D341Med (cell line): Measurements from ENCODE around the gene BNC2.
"Not testable (repeated sequence)": the region's sequence is repeated elsewhere in the genome, so short reads cannot be mapped to it uniquely, and the experiment has no call there.

Source experiments
- DNase-seq: peaks from one replicate; pipeline ENCODE4 v3.0.0; 2012; ENCODE audit warnings: low spot score

The BNC2 gene

DNA sequence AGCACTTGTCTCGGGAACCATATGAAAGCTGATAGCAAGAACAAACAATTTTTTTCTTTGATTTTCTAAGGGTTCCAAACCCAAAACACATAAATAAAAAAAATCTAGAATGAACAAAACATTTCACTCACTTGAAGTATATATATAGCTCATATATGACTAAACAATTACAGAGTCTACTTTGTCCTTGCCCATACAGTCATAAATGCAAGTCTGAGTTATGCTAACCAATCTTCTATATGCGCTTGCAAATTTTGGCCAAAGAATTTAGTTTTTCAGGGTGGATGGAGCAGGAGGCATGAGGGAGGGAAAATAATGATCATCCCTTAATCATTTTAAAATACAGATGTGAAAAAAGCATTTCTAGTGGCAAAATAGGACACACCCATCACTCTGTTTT lies 370.1 kb downstream of the BNC2 start:
- no peak for DNase-seq

GRCh38 chr9:16499892-16500291 lies 370.6 kb downstream of the BNC2 start:
- no peak for DNase-seq

GRCh38 chr9:16496908-16497307 lies 373.6 kb downstream of the BNC2 start:
- DNase-seq = no peak

DNA sequence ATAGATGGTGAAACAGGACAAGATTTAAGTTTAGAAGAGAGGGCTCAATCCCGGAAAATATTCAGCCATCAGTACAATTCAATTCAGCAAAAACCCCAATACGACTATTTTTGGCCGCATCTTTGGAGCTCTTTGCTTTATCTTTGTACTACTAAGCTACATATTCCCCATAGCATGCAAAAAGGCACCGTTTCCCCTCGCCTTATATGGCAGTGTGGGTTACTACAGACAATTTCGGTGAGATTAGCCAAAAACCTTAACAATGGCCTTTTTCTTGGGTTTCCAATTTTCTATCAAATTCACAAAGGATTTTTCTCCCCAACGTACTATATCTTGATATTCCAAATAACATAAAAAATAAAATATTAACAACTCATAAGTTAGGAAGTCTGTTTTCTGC lies 382.6 kb downstream of the BNC2 start:
- DNase-seq = no peak

DNA sequence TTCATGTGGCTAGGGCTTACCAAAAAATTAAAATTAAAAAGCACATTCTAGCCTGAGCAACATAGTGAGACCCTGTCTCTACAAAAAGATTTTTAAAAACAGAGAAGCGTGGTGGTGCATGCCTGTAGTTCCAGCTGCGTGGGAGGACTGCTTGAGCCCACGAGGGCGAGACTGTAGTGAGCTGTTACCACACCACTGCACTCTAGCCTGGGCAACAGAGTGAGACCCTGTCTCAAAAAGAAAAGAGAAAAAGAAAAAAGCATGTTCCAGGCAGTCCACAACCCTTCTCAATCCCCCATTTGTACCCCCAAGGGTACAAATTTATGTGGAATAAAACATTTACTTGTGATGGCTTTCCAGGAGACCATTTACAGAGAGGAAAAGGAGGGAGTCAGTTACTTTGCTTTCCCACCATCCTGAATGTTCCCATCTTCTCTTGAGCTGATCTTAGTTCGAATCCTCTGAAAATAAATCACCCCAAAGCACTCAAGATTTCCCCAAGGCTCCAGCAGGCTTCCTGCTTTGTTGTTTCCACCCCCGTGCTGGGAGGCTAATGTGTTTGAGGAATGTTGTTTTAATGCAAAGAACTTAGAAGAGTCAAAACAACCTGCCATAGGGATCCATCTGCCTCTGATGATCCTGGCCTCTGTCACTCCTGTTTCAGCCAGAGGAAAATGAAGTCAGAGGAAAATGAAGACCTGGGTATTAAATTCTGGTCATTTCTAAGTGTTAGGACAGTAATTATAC lies 384.7 kb downstream of the BNC2 start:
- no peak for DNase-seq

DNA sequence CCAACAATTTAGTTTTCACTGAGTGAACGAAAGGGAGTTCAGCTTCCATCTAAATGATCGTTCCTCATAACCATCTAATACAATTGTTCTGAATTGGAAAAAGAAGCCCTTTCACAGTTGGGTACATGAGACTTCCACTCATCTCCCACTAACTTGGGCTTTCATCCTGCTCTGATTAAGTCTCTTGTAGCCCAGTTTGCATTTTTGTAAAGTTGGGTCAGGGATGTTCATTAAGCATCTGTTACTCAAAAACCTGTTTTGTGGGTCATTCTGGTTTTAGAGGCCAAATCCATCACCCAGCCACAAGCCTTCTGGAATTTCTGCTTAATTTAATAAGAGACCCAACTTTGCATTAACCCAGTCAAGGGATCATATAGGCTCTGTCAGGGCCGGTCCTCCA lies 385.3 kb downstream of the BNC2 start:
- DNase-seq = no peak

- no peak for DNase-seq
Measured at GRCh38 chr9:16484744-16485143, 385.7 kb downstream of the BNC2 start.

GRCh38 chr9:16484180-16484579 lies 386.3 kb downstream of the BNC2 start:
- DNase-seq = no peak

GRCh38 chr9:16482764-16483163 lies 387.7 kb downstream of the BNC2 start:
- no peak for DNase-seq

DNA sequence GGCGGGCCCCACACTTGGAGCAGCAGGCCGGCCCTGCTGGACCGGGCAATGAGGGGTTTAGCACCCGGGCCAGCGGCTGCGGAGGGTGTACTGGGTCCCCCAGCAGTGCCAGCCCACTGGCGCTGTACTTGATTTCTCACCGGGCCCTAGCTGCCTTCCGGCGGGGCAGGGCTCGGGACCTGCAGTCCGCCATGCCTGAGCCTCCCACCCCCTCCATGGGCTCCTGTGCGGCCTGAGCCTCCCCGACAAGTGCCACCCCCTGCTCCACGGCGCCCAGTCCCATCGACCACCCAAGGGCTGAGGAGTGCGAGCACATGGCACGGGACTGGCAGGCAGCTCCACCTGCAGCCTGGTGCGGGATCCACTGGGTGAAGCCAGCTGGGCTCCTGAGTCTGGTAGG lies 389.9 kb downstream of the BNC2 start:
- DNase-seq = not testable (repeated sequence)

GRCh38 chr9:16475996-16476395 lies 394.5 kb downstream of the BNC2 start:
- no peak for DNase-seq

- no peak for DNase-seq
Measured at GRCh38 chr9:16475257-16475656, 395.2 kb downstream of the BNC2 start.

DNA sequence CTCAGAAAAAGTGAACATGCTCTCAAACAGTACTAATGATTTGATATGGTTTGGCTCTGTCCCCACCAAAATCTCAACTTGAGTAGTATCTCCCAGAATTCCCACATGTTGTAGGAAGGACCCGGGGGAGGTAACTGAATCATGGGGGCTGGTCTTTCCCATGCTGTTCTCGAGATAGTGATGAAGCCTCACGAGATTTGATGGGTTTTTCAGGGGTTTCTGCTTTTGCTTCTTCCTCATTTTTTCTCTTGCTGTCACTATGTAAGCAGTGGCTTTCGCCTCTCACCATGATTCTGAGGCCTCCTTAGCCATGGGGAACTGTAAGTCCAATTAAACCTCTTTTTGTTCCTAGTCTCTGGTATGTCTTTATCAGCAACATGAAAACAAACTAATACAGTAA lies 401.3 kb downstream of the BNC2 start:
- DNase-seq = no peak

DNA sequence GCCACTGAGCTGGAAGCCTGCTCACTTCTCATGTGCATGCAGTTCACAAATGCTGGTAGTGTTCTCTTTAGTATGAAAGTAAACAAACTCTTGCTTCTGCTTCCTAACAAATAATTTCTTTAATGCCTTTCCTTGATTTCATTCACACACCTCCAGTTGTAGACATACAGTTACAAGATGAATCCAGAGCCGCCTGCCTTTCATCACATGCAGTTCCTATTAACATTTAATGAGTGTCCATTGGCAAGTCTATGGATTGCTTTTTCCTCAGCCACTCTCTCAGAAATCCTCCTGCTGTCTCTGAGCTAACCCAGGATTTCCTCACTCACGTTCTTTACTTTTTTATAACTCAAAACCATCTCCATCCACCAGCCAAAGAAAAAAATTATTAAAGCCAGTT lies 408.6 kb downstream of the BNC2 start:
- no peak for DNase-seq

- peak; percentile 25 for DNase-seq
Measured at GRCh38 chr9:16461137-16461840, 409.2 kb downstream of the BNC2 start.

DNA sequence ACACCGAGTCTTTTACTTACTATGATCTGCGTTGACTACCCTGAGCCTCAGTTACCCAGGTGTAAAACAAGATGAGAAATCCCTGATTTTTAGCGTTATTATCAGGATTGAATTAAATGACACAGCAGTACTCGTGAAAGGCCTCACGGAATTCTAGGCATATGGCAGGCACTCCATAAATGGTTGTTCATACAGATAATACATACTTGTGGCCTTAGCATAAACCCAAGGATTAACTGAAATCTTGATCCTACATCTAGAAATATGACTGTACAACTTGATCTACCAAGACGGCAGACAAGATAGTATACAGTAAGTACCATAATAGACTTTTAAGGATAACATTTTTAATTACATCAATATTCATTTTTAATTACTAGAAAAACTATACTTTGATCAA lies 409.8 kb downstream of the BNC2 start:
- no peak for DNase-seq

DNA sequence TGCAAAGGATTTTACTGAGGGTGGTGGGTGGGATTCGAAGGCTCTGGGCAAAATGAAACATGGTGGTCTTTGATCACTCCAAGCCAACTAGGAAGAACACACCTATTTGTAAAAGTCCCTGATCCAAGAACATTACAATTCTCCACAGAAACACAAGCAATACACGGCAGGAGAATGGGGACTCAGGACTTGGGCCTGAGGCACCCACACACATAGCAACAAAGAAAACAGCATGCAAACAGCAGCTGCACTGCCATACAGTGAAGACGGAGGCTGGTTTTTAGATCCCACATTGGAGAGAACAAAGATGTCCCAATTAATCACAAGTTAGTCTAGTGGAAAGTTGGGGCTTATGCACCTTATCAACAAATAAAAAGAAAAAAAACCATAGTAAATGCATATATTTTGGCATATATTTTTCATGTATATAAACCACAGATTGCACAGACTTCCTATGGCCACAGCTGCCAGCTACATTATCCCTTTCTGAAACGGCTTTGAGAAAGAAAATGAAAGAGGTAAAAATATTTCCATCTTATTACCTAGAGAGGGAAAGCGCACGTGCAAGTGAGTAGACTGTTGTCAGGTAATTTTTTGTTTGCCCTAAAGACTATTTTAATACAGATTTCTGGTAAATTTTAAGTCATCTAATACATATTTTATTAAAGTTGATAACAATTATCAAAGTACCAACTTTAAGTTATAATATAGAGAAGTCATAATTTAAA lies 410.9 kb downstream of the BNC2 start:
- no peak for DNase-seq

DNA sequence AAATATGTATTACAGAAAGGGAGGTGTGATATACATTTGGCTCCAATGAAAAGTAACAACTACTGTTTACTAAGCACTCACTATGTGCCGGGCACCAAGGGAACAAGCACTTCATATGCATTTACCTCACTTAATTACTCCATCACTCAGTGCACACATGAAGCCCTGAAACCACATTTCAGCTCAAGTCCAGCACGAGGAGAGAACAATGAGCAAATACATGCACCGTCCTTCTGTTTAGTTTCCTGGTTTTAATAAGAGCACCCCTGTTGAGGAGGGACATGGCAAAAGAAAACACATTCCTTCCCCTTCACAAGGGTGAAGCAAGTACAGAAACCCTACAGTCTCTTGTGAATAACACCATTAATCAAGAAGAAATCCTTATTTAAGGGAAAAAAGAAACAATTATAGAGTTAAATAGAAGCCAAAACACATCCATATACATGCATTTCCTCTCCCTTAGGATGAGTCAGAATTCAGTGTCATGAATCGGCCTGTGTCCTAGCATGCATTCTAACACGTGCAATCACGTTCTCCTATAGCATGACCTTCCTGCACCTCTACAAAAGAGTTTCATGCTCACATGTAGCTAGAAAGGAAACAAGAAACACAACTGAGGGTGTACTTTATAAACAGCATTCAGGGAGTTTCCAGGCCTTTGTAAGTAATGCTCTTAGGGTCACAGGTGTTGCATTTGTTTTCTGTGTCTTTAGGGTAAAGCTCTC lies 411.6 kb downstream of the BNC2 start:
- no peak for DNase-seq

- no peak for DNase-seq
Measured at GRCh38 chr9:16455842-16456241, 414.6 kb downstream of the BNC2 start.

- no peak for DNase-seq
Measured at GRCh38 chr9:16453390-16453789, 417.1 kb downstream of the BNC2 start.

DNA sequence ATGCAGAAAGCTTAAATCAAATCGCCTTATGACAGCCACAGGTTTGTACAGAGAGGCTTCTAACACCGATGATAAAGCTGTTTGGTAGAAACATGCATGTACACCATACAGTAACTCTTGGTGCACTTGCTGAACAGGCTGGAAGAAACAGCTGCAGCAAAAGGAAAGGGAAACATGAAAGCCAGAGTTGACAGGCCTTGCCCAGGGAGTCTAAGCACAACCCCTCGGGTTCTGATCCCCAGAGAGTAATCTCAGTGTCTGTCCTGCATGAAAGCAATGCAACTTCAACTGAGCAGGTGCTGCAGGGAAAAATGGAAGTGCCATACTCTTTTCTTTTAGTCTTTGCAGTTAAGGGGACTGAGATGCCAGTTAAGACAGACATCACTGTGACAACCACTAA lies 419.9 kb downstream of the BNC2 start:
- no peak for DNase-seq

DNA sequence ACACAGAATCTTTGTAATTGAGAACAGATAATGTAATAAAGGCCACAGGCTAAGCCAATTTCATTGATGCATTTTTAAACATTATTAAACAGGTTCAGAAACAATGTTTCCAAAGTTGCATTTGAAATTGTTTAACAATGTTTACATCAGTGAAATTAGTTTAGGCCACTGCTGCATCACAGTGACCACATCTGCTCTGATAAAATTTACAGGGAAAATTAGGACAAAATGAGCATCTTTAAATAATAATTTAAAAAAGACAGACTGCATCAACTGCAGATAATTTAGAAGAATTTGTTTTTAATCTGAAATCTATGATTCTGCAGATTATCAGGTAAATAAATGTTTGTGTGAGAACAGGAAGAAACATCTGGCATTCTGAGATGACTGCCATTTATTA lies 420.4 kb downstream of the BNC2 start:
- DNase-seq = no peak
